CD4-positive, alpha-beta T cell treated with Interleukin-15 for 1 hour (primary cell): ENCODE results near the gene UBL3.

ENCODE experiments used
- DNase-seq: peaks from one replicate; pipeline ENCODE4 v3.0.0-alpha.2; 2020

UBL3 gene

GRCh38 chr13:29753618-29754472 is 96.6 kb downstream of the UBL3 start:
- DNase-seq, result no peak

- DNase-seq, result no peak
These were observed 98.2 kb downstream of the UBL3 start for GRCh38 chr13:29752175-29752574.

GRCh38 chr13:29750183-29750530 is 100.3 kb downstream of the UBL3 start:
- no peak for DNase-seq

- no peak for DNase-seq
These were observed 100.8 kb downstream of the UBL3 start for GRCh38 chr13:29749401-29750182.

GRCh38 chr13:29748097-29748496 is 102.3 kb downstream of the UBL3 start:
- no peak for DNase-seq

- no peak for DNase-seq
These were observed 104.2 kb downstream of the UBL3 start for GRCh38 chr13:29746148-29746677.

- no peak for DNase-seq
These were observed 104.7 kb downstream of the UBL3 start for GRCh38 chr13:29745704-29746103.

GRCh38 chr13:29743201-29743786 is 107.1 kb downstream of the UBL3 start:
- DNase-seq, result no peak

- DNase-seq, result no peak
These were observed 109.5 kb downstream of the UBL3 start for GRCh38 chr13:29740961-29741360.

GRCh38 chr13:29737061-29737460 is 113.4 kb downstream of the UBL3 start:
- DNase-seq, result no peak

- no peak for DNase-seq
These were observed 117.2 kb downstream of the UBL3 start for GRCh38 chr13:29733147-29733611.

- no peak for DNase-seq
These were observed 120.2 kb downstream of the UBL3 start for GRCh38 chr13:29730253-29730652.

GRCh38 chr13:29722415-29722814 is 128.0 kb downstream of the UBL3 start:
- DNase-seq, result no peak

- no peak for DNase-seq
These were observed 128.7 kb downstream of the UBL3 start for GRCh38 chr13:29721766-29722165.

GRCh38 chr13:29718694-29719093 is 131.7 kb downstream of the UBL3 start:
- DNase-seq, result no peak

- DNase-seq, result no peak
These were observed 133.9 kb downstream of the UBL3 start for GRCh38 chr13:29716493-29716892.
